Tongue (tissue), 2 donors: ENCODE measurements around the gene KIAA1191. TPM values are rescaled to one million over a fixed set of nuclear protein-coding genes. Genes with fewer than 3 reads are reported as not detected.

Experiments
- DNase-seq: peaks from one replicate; pipeline ENCODE4 v3.0.0-alpha.2; 2015
- total RNA-seq: library from RNA; depleted of rRNA; stranded (reverse); fragments of >200 nt; gene quantifications from one replicate; pipeline ENCODE4 v1.2.3, GENCODE V29; 2014

The KIAA1191 gene
- total RNA-seq, 1 donor from 2014 or later: 31.7 TPM

GRCh38 chr5:176365351-176366231, 4.0 kb upstream of the KIAA1191 start, which contains the start of gene ARL10:
TSS of gene ARL10 (plus strand) at chr5:176365487. CDS start at chr5:176365564, 77 bp downstream.
- DNase-seq: peak; percentile 65

GRCh38 chr5:176364765-176365350, 3.3 kb upstream of the KIAA1191 start:
- no peak for DNase-seq

DNA sequence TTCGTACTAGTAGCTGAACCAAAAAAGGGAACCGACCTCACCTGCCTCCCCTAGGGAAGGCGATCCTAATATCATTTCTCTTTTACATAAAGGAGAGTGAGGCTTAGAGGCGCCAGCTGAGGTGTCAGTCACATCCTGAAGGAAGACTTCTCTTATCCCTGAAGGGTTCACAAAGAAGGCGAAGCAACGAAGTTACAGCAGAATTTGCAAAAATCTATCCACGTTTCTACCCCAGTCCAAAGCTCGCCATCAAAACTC, 598 bp upstream of the KIAA1191 start:
- DNase-seq: no peak

DNA sequence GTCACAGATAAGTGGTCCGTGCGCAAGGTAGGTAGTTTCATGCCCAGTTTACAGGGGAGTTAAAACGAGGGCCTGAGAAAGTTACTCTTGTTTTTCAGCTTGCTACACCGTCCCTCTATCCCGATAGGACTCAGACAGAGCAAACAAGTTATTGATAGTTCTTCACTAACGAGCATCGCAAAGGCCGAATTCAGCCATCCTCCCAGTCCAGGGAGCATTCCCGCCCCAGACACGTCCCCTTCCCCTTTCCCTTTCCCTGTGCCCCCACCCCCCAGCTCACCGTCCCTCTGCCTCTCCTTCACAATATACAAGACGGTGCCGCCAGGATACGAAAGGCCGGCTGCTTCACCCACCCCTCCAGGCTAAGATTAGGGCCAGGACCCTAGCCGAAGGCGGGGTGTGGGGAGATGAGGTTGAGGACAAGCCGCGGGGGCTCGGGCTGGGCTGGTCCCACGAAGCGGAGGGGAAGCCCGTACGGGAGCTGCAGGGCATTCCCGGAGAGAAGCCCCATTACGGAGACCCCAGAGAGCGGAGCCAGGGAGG, 599 bp downstream of the KIAA1191 start:
- no peak for DNase-seq

DNA sequence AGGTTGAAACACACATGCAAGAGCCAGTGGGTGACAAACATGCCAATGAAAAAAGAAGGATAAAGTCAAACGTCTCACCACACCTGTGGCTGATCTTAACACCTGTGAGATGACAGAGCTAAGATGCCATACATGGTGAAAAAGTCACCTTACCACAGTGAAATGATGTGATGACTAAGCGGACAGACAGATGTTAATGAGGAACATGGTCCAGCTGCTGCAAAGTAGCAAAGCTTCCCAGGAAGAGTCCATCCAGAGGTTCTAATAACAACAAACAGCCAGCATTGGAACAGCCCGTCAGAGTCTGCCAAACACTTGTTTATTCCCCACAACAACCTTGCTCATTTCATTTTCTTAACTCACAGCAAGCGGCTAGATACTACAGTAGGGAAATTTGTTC, 1.9 kb downstream of the KIAA1191 start:
- DNase-seq: no peak

DNA sequence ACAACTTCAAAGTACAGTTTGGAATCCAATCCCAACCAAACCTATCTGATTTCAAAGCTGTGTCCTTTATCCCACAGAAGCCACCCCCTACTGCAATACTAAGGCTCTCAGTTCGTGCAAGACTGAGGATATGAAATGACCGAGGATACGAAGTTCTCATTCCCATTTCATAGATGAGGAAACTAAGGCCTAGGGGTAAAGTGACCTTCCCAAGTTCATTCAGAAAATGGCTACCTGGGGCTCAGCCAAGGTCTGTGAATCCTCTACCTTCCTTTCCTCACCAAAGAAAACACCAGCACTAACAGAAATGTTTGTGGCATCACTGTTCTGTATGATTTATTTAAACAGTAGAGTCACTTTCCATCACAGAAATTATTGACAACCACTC, 5.4 kb downstream of the KIAA1191 start:
- DNase-seq: no peak

DNA sequence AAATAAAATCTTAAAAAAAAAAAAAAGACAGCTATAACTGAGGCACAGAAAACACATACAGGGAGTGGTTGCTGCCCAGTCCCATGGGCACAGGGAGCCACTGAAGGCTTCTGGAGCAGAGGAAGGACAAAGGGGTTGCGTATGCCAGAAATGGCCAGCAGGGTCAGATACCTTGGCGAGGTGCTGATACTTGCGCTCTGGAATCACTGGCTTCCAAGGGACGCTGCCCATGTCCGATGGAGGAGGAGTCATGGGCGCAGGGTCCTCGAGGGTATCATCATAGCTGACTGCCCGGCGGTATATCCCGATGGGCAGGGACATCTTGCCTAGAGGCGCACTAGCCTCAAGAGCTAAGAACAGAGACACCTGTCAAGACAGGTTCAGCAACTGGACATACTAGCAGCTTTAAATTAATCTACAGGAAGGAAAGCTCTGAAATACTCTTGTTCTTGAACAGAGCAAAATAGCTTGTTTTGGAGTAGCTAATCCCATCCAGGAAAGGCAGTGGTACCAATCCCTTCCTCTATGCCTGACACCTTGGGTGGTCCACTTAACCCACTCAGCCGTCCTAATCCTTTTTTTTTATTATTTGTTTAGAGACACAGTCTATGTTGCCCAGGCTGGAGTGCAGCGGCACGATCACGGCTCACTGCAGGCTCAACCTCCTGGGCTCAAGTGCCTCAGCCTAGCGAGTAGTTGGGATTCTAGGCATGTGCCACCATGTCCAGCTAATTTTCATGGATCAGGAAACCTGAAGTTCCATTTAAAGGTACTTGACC, 6.0 kb downstream of the KIAA1191 start:
- no peak for DNase-seq

DNA sequence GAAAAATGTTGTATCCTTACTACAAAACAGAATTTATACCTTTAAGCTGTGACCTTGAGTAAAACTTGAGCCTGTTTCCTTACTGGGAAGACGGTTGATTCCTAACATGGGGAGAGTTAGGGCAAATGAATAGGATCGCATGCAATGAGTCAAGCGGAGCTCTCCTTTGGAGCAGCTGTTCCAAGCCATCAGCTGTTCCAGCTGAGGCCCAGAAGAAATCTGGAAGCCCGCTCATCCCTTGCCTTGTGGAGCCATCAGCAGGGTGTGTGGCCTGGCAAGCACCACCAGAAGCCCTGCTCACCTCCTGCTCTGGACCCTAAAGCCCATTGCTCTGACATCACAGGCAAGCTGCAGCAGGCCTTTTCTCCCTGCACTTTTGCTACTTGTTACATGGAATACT, 8.0 kb downstream of the KIAA1191 start:
- DNase-seq: peak; percentile 83

GRCh38 chr5:176352116-176352878, 9.3 kb downstream of the KIAA1191 start:
- DNase-seq: no peak

DNA sequence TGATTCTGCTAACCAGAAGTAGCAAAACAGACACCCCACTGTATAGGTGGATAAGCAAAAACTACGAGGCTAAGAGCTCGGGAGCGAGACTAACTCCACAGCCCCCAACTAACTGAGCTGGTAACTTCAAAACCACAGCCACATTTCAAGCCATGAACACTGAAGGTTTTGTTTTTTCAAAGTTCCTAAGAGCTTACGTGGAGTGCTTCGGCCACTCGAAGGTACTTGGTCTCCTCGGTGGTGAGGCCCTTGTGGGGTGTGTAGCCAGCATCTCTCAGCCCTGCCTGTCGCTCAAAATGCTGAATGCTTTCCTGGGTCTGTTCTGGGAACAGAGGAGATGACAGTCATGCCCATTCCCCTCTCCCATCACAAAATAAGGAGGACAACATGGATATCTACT, 11.1 kb downstream of the KIAA1191 start:
- no peak for DNase-seq

- DNase-seq: no peak
Observed at GRCh38 chr5:176342766-176343458, 18.7 kb downstream of the KIAA1191 start.

GRCh38 chr5:176342158-176342483, 19.4 kb downstream of the KIAA1191 start:
- DNase-seq: no peak

DNA sequence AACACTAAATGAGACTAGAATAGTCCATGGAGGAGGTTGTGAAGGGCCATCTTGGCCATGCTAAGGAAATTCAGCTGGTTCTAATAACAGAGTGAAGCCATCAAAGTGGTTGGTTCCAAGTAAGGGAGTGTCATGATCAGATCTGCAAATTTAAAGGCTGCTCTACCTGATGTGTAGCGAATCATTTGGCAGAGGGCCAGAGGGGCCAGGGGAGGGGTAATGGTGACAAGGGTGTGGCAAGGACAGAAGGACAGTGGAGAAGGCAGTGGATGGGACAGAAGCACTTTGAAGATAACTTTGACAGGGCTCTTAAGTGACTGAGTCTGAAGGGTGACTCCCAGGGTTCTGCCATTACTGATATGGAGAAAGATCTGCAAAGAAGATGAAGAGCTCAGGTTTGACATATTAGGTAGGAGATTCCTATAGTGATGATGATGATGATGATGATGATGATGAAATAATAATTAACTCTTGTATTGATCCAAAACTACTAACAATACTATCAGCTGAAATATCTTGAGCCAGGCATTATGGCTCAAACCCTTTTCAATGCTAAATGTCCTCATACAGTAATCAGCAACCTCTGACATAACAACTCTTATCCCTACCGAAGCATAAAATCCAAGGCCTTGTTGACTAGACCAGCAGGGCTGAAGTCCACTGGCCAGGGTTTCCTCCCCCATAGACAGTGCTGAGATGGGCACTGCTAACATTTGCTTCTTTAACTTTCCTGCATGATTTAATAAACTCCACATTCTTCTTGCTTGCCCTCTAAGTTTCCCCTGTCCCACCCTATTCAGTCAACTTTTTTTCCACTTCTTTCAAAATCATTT, 20.0 kb downstream of the KIAA1191 start:
- DNase-seq: no peak

DNA sequence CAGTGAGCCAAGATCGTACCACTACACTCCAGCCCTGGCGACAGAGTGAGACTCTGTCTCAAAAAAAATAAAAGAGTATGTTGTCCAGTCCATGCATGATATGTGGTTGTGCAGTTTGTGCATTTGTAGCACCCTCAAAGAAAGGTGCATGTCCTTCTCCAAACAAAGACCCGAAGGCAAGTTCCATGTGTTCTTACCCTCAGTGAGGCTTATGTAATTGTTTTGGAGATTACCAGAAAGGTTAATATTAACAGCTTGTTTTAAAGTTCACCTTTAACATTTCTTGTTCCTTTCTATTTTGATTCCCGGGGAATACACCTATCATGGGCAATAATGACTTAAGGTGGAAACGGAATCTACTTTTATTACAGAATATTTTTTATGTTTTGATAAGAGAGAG, 22.3 kb downstream of the KIAA1191 start:
- no peak for DNase-seq

DNA sequence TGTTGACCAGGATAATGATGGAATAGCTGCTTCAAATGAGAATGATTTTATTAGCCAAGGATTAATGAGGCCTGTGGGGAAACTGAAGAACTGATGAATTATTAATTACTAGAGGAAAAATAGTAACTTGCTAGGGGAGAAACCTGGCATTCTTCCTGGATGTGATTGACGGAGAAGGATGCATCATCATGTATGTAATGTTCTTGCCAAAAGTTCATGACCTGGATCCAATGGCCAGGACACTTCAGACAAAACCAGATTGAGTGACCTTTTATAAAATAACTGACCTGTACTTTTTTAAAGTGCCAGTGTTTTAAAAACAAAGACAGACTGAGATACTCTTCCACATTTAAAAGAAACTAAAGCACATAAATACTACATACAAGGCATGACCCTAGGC, 23.7 kb downstream of the KIAA1191 start:
- no peak for DNase-seq

GRCh38 chr5:176334031-176334770, 27.4 kb downstream of the KIAA1191 start:
- DNase-seq: no peak

DNA sequence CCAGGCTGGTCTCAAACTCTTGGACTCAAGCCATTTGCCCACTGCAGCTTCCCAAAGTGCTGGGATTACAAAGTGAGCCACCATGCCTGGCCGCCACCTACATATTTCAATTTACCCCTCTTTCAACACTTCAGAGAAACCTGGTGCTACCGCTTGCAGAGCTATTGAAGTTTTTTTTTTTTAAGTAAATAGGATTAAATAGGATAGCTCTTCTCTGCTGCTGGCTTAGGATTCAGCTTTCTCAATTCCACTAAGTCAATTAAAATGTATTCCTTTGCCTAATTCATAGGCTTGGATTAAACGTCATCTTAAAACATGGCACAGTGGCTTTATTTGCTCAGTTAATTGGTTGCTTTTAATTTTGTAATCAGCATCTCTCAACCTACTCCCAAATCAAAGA, 41.0 kb downstream of the KIAA1191 start:
- peak; percentile 19 for DNase-seq

DNA sequence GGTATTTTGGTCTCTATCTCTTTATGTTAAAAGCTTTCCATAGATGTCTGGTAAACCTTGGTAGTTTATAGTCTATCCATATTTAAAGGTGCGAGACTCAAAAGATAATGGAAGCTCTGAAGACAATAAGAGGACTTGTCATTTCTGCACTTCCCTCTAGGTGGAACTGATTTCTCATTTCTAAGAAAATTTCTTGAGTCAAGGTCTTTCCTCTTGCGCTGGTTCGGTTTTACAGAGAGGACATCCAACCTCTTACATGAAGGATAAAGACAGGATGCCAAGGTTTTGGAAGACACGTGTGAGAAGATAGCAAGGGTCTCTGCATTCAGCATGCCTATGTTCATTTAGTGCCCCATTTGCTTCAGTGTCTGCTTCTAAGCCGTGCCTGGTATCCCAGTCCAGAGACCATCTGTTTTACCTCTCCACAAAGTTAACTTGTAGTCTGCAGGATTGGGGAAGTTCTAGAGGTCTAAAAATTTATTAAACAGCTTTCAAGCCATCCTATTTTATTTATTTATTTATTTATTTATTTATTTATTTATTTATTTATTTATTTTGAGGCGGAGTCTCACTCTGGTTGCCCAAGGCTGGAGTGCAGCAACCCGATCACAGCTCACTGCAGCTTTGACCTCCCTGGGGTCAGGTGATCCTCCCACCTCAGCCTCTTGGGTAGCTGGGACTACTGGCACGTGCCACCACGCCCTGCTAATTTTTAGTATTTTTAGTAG, 41.6 kb downstream of the KIAA1191 start:
- DNase-seq: no peak
